Measurements from ENCODE around the gene ANXA11.

The ANXA11 gene

DNA sequence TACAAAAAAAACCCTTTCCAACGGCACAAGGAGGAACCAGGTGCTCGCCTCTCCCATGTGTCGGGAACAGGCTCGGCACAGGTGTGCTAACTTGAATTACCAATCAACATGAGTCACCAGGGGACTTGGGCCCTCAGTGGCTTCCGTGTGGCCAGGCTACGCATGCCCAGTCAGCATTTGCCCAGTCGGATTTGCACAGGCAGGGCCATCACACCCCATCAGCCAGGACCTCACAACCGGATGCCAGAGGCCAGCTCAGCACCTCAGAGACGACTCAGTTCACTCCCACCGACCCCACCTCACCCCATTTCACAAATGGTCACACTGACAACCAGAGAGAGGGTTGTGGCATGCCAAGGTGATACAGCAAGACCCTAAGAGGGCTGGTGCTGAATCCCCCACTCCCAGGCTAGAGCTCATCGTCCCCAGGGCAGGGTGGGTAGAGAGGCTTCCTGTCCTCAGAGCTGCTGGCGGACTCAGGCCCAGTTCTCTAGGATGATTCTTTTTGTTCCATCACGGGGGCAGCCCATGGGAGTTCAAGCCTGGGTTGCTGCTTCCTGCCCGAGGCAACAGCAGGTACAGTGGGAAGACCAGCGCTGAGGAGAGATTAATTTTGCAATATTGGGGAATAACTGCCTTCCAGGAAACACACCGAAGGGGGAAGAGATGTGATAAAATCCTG is 13.6 kb downstream of the ANXA11 start:
- no peak overlapping the region for H3K4me3 ChIP-seq (ENCODE audit: low read depth, low read length)
- TF ChIP-seq, protein P1, sequence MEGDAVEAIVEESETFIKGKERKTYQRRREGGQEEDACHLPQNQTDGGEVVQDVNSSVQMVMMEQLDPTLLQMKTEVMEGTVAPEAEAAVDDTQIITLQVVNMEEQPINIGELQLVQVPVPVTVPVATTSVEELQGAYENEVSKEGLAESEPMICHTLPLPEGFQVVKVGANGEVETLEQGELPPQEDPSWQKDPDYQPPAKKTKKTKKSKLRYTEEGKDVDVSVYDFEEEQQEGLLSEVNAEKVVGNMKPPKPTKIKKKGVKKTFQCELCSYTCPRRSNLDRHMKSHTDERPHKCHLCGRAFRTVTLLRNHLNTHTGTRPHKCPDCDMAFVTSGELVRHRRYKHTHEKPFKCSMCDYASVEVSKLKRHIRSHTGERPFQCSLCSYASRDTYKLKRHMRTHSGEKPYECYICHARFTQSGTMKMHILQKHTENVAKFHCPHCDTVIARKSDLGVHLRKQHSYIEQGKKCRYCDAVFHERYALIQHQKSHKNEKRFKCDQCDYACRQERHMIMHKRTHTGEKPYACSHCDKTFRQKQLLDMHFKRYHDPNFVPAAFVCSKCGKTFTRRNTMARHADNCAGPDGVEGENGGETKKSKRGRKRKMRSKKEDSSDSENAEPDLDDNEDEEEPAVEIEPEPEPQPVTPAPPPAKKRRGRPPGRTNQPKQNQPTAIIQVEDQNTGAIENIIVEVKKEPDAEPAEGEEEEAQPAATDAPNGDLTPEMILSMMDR (IDR thresholded peaks at IDR 0.05; ENCODE audit: low read depth, low read length), result no peak

DNA sequence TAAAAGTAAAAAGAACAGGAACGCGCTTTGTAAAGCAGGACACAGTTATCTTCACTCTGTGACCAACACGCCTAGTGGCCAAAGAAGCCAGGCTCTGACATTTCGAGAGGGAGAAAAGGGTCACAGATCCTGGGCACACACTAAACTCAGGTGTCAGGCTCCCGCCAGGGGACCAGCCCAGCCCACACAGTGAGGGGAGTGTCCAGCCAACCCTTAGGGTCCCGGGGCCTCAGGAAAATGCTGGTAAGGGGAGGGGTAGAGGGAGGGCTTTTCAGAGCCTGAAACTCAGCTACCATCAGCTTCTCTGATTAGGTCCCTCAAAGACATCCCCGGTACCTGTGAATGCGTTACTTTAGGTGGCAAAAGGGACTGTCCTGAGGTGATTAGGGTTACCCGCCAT is 16.6 kb downstream of the ANXA11 start:
- no peak overlapping the region for H3K4me3 ChIP-seq (ENCODE audit: low read depth, low read length)
- TF ChIP-seq, protein P1 (IDR thresholded peaks at IDR 0.05; ENCODE audit: low read depth, low read length), result no peak

DNA sequence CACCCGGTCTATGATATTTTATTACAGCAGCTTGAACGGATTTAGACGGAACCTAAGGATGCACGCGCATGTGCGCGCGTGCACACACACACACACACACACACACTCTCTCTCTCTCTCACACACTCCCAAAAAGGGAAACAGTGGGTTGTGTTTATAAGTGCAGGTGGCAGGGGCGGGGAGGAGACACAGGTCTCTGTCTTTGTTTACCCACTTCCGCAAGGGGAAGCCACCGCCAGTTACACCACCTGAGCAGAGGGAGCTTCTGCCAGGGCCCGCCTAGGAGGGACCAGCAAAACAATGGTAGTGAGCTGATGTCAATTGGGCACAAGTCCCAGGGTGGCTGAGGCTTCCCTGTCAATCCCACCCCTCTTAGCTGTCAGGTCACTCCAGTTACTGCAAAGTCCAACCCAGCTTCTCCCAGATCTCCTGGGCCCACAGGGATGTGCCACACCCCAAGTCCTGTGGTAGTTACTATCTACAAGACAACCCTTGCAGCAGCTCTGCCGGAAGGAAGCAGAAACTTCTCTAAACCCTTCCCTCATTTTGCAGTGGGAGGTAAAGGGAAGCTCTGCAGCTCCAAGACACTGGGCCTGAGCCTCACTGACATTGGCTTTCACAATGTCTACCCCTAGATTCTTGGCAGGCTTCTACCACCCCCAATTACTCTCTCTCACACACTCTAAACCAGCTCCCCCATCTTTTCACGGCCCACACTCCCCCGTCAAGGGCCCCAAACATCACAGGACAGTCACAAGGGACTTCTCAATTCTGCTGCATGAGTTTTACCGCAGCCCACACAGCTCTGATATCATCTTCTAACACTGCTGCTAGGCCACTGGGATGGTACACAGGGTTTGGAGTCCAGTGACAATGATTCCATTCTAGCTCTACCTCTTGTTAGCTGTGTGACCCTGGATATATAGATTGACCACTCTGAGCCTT is 17.6 kb downstream of the ANXA11 start:
- H3K4me3 ChIP-seq (ENCODE audit: low read depth, low read length), result no peak overlapping the region
- TF ChIP-seq, protein P1 (IDR thresholded peaks at IDR 0.05; ENCODE audit: low read depth, low read length), result no peak

DNA sequence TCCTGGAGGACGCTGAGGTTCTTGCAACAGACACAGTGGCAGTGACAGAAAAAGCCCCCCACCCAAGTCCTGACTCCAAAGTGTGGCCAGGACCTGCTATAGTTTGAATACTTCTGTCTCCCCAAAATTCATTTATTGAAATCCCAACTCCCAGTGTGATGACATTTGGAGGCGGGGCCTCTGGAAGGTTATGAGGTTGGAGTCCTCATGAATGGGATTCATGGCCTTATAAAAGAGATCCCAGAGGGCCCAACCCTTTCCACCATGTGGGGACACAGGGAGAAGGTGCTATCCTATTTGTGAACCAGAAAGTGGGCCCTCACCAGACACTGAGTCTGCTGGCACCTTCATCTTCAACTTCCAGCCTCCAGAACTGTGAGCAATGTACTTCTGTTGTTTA is 18.3 kb downstream of the ANXA11 start:
- TF ChIP-seq, protein P1 (IDR thresholded peaks at IDR 0.05; ENCODE audit: low read depth, low read length), result no peak
- H3K4me3 ChIP-seq (ENCODE audit: low read depth, low read length), result no peak overlapping the region

DNA sequence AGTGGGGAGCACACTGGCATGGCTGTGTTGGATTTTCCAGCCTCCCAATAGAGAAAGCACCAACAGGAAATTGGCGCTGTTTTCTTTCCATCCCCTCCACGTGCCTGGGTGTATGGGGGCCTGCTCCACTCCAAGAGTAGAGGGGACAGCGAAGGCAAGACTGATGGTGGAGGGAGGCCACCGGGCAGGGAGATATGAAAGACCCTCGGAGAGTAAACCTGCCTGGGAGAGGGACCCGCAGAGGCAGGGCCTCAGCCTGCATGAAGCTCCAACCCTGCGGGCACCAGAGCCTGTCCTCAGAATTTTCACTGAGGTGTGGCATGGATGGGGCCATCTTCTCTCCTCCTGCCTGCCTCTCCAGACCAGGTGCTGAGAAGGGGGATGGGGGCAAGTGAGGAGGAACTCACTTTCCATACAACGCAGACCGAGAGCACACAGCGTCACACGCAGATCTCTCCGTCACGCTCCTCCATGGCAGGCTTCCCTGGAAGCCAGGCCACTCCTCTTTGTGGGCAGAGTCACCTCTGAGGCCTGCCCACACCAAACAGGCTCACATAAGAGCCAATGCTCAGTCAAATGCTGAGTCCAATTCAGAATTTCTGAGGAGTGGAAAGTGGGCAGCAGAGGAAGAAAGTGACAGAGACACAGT is 18.8 kb downstream of the ANXA11 start:
- TF ChIP-seq, protein P1 (IDR thresholded peaks at IDR 0.05; ENCODE audit: low read depth, low read length), result no peak

DNA sequence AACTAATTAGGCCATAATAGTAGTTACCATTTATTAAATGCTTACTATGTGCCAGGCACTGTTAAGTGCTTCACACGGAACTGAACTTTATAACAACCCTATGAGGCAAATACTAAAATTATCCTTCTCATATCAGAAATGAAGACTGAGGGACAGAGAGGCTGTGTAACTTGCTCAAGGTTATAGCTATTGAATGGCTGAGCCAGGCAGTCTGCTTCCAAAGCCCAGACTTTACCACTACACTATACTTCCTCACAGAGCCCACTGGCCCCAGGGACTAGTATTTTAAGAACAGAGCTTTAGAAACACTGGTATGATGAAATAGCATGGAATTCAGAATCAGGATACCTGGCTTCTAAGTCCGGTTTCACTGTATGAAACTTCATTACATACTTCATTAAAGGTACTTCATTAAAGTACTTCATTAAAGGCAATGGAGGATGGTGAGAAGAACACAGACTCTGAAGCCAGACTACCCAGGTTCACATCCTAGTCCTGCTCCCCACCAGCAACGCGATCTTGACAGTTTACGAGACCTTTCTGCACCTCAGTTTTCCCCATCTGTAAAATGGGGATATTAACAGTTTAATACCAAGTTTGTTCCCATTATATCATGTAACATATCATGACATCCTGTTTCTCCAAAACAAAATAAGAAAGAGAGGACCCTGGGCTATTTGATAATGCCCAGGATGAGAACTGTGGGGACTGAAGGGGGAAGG is 19.6 kb downstream of the ANXA11 start:
- no peak overlapping the region for H3K4me3 ChIP-seq (ENCODE audit: low read depth, low read length)
- TF ChIP-seq, protein P1 (IDR thresholded peaks at IDR 0.05; ENCODE audit: low read depth, low read length), result no peak

More for the DNA sequence above, 18.8 kb downstream of the ANXA11 start:
- H3K4me3 ChIP-seq (ENCODE audit: low read depth, low read length), result no peak overlapping the region
